Neural cell (in vitro differentiated cells): Measurements from ENCODE around the gene ITGB6. TPM values are rescaled to one million over a fixed set of nuclear protein-coding genes. Genes with fewer than 3 reads are reported as not detected.

Source experiments
- H2AFZ ChIP-seq: fragments of 200-600, 300-800 bp; sonication (generic), shearing (Covaris generic); 2 replicates; pipeline ENCODE4 v1.6.0; 2014; ENCODE audit warnings: low read depth, mild to moderate bottlenecking, antibody characterized with exemption, low read length, moderate library complexity
- H3F3A ChIP-seq: fragments of 200-600 bp; shearing (Covaris generic); 2 replicates; pipeline ENCODE4 v1.6.1; 2016; ENCODE audit warnings: mild to moderate bottlenecking, moderate library complexity, mixed read lengths, antibody characterized with exemption, low read length; ENCODE audit not compliant: insufficient read depth, poor library complexity, severe bottlenecking
- H3K27ac ChIP-seq: fragments of 200-600, 300-800 bp; sonication (generic), shearing (Covaris generic); 2 replicates; pipeline ENCODE4 v1.5.1; 2014; ENCODE audit warnings: mild to moderate bottlenecking, low read length, moderate library complexity
- H3K27me3 ChIP-seq: fragments of 300-800, 200-600 bp; sonication (generic), shearing (Covaris generic); 2 replicates; pipeline ENCODE4 v1.6.0; 2014; ENCODE audit warnings: mild to moderate bottlenecking, low read depth, low read length, moderate library complexity; ENCODE audit not compliant: insufficient read depth
- H3K36me3 ChIP-seq: fragments of 300-800, 200-600 bp; sonication (generic), shearing (Covaris generic); 2 replicates; pipeline ENCODE4 v1.5.1; 2014; ENCODE audit warnings: mild to moderate bottlenecking, antibody characterized with exemption, low read length, moderate library complexity; ENCODE audit not compliant: insufficient read depth
- H3K4me2 ChIP-seq: fragments of 300-800, 200-600 bp; sonication (generic), shearing (Covaris generic); 2 replicates; pipeline ENCODE4 v1.6.0; 2014; ENCODE audit warnings: mild to moderate bottlenecking, low read length
- H3K4me3 ChIP-seq: fragments of 300-800, 200-600 bp; sonication (generic), shearing (Covaris generic); 2 replicates; pipeline ENCODE4 v1.5.1; 2014; ENCODE audit warnings: mild to moderate bottlenecking, low read length, moderate library complexity
- H3K79me2 ChIP-seq: fragments of 200-600 bp; shearing (Covaris generic); replicated peaks from 2 replicates; pipeline ENCODE4 v1.6.0; 2014; ENCODE audit warnings: mild to moderate bottlenecking, low read length, moderate library complexity; ENCODE audit not compliant: insufficient read depth
- H3K9ac ChIP-seq: fragments of 300-800, 200-600 bp; sonication (generic), shearing (Covaris generic); 2 replicates; pipeline ENCODE4 v1.6.1; 2016; ENCODE audit warnings: mild to moderate bottlenecking, low read length, mixed read lengths
- H3K9me2 ChIP-seq: fragments of 200-600 bp; shearing (Covaris generic); 2 replicates; pipeline ENCODE4 v1.6.1; 2016; ENCODE audit warnings: mild to moderate bottlenecking, low read length, mixed read lengths; ENCODE audit not compliant: insufficient read depth
- H3K9me3 ChIP-seq: fragments of 200-600, 300-800 bp; sonication (generic), shearing (Covaris generic); 2 replicates; pipeline ENCODE4 v1.6.1; 2016; ENCODE audit warnings: mild to moderate bottlenecking, mixed run types, low read length, moderate library complexity, mixed read lengths
- H4K20me1 ChIP-seq: fragments of 200-600 bp; shearing (Covaris generic); 2 replicates; pipeline ENCODE4 v1.6.1; 2016; ENCODE audit warnings: mild to moderate bottlenecking, mixed run types; ENCODE audit not compliant: insufficient read depth
- CTCF ChIP-seq: fragments of 450-650 bp; IDR thresholded peaks from 2 replicates; pipeline ENCODE4 v1.5.1; 2014; ENCODE audit warnings: antibody characterized with exemption, mild to moderate bottlenecking, moderate library complexity; ENCODE audit not compliant: poor library complexity, severe bottlenecking
- EP300 ChIP-seq: fragments of 450-650 bp; conservative IDR thresholded peaks from 2 replicates; pipeline ENCODE4 v1.6.1; 2014; ENCODE audit warnings: antibody characterized with exemption, mild to moderate bottlenecking, moderate library complexity; ENCODE audit not compliant: poor library complexity, severe bottlenecking
- EZH2 ChIP-seq: fragments of 200-600, 300-800 bp; shearing (Covaris generic), sonication (generic); IDR thresholded peaks from 2 replicates; pipeline ENCODE4 v1.6.1; 2014; ENCODE audit warnings: antibody characterized with exemption, low read length, borderline replicate concordance, mild to moderate bottlenecking; ENCODE audit not compliant: insufficient read depth, poor library complexity, severe bottlenecking
- MXI1 ChIP-seq: fragments of 450-650 bp; conservative IDR thresholded peaks from 2 replicates; pipeline ENCODE4 v1.6.1; 2014; ENCODE audit warnings: antibody characterized with exemption, mild to moderate bottlenecking; ENCODE audit not compliant: poor library complexity, severe bottlenecking
- POLR2AphosphoS5 ChIP-seq: IDR thresholded peaks from 2 replicates; pipeline ENCODE4 v1.6.1; 2012
- RAD21 ChIP-seq: fragments of 450-650 bp; conservative IDR thresholded peaks from 2 replicates; pipeline ENCODE4 v1.6.1; 2014; ENCODE audit warnings: antibody characterized with exemption, mild to moderate bottlenecking, moderate library complexity
- REST ChIP-seq: IDR thresholded peaks from 2 replicates; pipeline ENCODE4 v1.6.1; 2012; ENCODE audit warnings: borderline replicate concordance
- SMC3 ChIP-seq: fragments of 450-650 bp; conservative IDR thresholded peaks from 2 replicates; pipeline ENCODE4 v1.6.1; 2014; ENCODE audit warnings: antibody characterized with exemption, mild to moderate bottlenecking, moderate library complexity; ENCODE audit not compliant: poor library complexity
- TAF1 ChIP-seq: IDR thresholded peaks from 2 replicates; pipeline ENCODE4 v1.6.1; 2012; ENCODE audit warnings: low read depth
- polyA plus RNA-seq: library from polyadenylated mRNA; depleted of rRNA; stranded (reverse); fragments of >200 nt; gene quantifications from 2 replicates; pipeline ENCODE4 v1.2.3, GENCODE V29; 2014

ITGB6 gene
- polyA plus RNA-seq, 1 donor from 2014 or later: 8.3 TPM

DNA sequence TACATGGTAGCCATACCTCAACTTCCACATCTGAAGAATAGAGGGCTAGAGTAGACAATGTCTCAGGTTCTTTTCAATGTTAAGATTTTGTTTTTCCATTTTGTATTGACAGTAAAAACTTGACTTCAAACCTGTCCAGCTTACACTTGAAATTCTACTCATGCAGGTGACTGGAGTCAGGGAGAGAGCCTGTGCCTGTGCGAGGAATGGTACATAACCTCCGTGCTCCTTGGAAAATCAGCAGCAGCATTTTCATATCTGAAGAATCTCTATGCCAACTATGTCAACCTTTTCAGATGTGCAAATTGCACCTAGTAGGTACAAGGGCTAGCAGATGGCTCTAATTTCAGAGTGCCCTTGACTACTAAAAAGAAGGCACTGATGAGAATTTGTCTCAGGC, 139.8 kb downstream of the ITGB6 start:
- Histone ChIP-seq H3K4me3 (no peak overlapping the region), H3K9me2 (no peaks in the 10 kb centered on the region), H2AFZ (no peak overlapping the region), H3K9ac (no peak overlapping the region), H3K9me3 (peaks cover 3% of the 10 kb centered on the region), H3K79me2 (no peaks in the 10 kb centered on the region), H3K27ac (no peak overlapping the region), H3K27me3 (peaks cover 37% of the 10 kb centered on the region), H3K36me3 (no peaks in the 10 kb centered on the region), H3K4me2 (no peak overlapping the region), H3F3A (no peaks in the 10 kb centered on the region), H4K20me1 (no peaks in the 10 kb centered on the region)
- TF ChIP-seq REST (no peak), CTCF (no peak), EZH2 (no peak), RAD21 (no peak), EP300 (no peak), MXI1 (no peak)

DNA sequence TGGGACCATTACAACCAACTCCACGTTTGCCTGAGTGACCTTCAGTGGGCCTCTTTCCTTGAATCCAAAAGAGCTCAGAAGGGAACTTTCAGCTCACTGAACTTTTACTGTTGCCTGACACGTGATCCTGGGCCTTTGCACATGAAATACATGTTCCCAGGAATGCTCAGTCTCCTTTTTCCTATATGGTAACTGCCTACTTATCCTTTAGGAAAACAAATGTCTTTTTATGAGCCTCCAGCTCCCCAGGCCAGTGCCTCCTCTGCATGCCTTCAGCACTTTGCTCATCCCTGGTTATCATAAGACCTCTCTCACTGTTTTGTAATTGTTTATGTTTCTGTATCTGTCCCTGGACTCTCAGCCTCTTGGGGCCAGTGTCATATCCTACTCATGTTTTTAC, 142.7 kb downstream of the ITGB6 start:
- Histone ChIP-seq H3K27me3 (peaks cover 20% of the 10 kb centered on the region), H3K36me3 (no peaks in the 10 kb centered on the region), H2AFZ (no peak overlapping the region), H3K4me2 (no peak overlapping the region), H3K9ac (no peak overlapping the region), H3F3A (no peaks in the 10 kb centered on the region), H3K9me3 (peaks cover 3% of the 10 kb centered on the region), H3K9me2 (no peaks in the 10 kb centered on the region), H3K27ac (no peak overlapping the region), H3K4me3 (no peak overlapping the region), H3K79me2 (no peaks in the 10 kb centered on the region), H4K20me1 (no peaks in the 10 kb centered on the region)
- TF ChIP-seq EZH2: no peak

- H3K4me3 ChIP-seq: no peak overlapping the region
- H4K20me1 ChIP-seq: no peaks in the 10 kb centered on the region
- no peaks in the 10 kb centered on the region for H3K9me2 ChIP-seq
- H3K36me3 ChIP-seq: no peaks in the 10 kb centered on the region
- no peak overlapping the region for H3K9ac ChIP-seq
- peaks cover 3% of the 10 kb centered on the region for H3K27me3 ChIP-seq
- no peaks in the 10 kb centered on the region for H3K79me2 ChIP-seq
- no peaks in the 10 kb centered on the region for H3F3A ChIP-seq
- H3K27ac ChIP-seq: no peak overlapping the region
- TF ChIP-seq CTCF (no peak), EP300 (no peak), EZH2 (no peak), MXI1 (no peak), RAD21 (no peak), POLR2AphosphoS5 (no peak), REST (no peak), TAF1 (no peak), SMC3 (no peak)
- no peak overlapping the region for H2AFZ ChIP-seq
- peaks cover 3% of the 10 kb centered on the region for H3K9me3 ChIP-seq
- H3K4me2 ChIP-seq: no peak overlapping the region
Measured at GRCh38 chr2:160055726-160056108, 144.4 kb downstream of the ITGB6 start.
